ENCODE data around the gene PDE6D.
"Not testable (repeated sequence)": the region's sequence is repeated elsewhere in the genome, so short reads cannot be mapped to it uniquely, and the experiment has no call there.

PDE6D gene

GRCh38 chr2:231713730-231714638, 67.1 kb downstream of the PDE6D start:
- no peak overlapping the region for H3K4me3 ChIP-seq (ENCODE audit: low read depth, low read length)
- DNase-seq (ENCODE audit: low read depth), result no peak

GRCh38 chr2:231713406-231713729, 67.7 kb downstream of the PDE6D start:
- 0 out of 2 replicates have a peak, but pooled peaks have one; percentile 1 for TF ChIP-seq CTCF (IDR thresholded peaks at IDR 0.05; ENCODE audit: control insufficient read depth, extremely low read depth, insufficient read depth)
- H3K4me3 ChIP-seq (ENCODE audit: low read depth, low read length); DNase-seq (ENCODE audit: low read depth): not testable (repeated sequence)

More at GRCh38 chr2:231713730-231714638, 67.1 kb downstream of the PDE6D start:
- peak; percentile 77 for TF ChIP-seq CTCF (IDR thresholded peaks at IDR 0.05; ENCODE audit: control insufficient read depth, extremely low read depth, insufficient read depth)

GRCh38 chr2:231712451-231713021, 68.5 kb downstream of the PDE6D start:
- H3K4me3 ChIP-seq (ENCODE audit: low read depth, low read length); DNase-seq (ENCODE audit: low read depth): not testable (repeated sequence)

- peak overlapping the region; percentile 94 for H3K4me3 ChIP-seq (ENCODE audit: low read depth, low read length)
- no peak for TF ChIP-seq CTCF (IDR thresholded peaks at IDR 0.05; ENCODE audit: control insufficient read depth, extremely low read depth, insufficient read depth)
- no peak for DNase-seq (ENCODE audit: low read depth)
Observed at GRCh38 chr2:231711677-231712450, 69.2 kb downstream of the PDE6D start.

GRCh38 chr2:231710799-231711676, 70.0 kb downstream of the PDE6D start:
- TF ChIP-seq CTCF (IDR thresholded peaks at IDR 0.05; ENCODE audit: control insufficient read depth, extremely low read depth, insufficient read depth), result peak; percentile 20

GRCh38 chr2:231709981-231710798, 70.9 kb downstream of the PDE6D start:
- H3K4me3 ChIP-seq (ENCODE audit: low read depth, low read length), result peak overlapping the region; percentile 94
- DNase-seq (ENCODE audit: low read depth), result no peak
- TF ChIP-seq CTCF (IDR thresholded peaks at IDR 0.05; ENCODE audit: control insufficient read depth, extremely low read depth, insufficient read depth), result peak; percentile 86

More at GRCh38 chr2:231710799-231711676, 70.0 kb downstream of the PDE6D start:
- no peak for DNase-seq (ENCODE audit: low read depth)
- H3K4me3 ChIP-seq (ENCODE audit: low read depth, low read length), result peak overlapping the region; percentile 94

Measured in LNCaP clone FGC (cell line).